ENCODE measurements around the gene MACO1.

The MACO1 gene

GRCh38 chr1:25530186-25531081 is 99.7 kb downstream of the MACO1 start:
- TF ChIP-seq USF1 (IDR thresholded peaks at IDR 0.05) = no peak
- no peak for TF ChIP-seq EP300 (IDR thresholded peaks at IDR 0.05; ENCODE audit: borderline replicate concordance)
- TF ChIP-seq CEBPB (IDR thresholded peaks at IDR 0.05) = no peak
- no peak for TF ChIP-seq YY1 (IDR thresholded peaks at IDR 0.05; ENCODE audit: low read depth)
- no peak for TF ChIP-seq RAD21 (IDR thresholded peaks at IDR 0.05; ENCODE audit: low read depth)
- TF ChIP-seq EGR1 (IDR thresholded peaks at IDR 0.05) = no peak
- TF ChIP-seq CREB1 (IDR thresholded peaks at IDR 0.05; ENCODE audit: low read depth) = no peak
- TF ChIP-seq TAF1 (IDR thresholded peaks at IDR 0.05; ENCODE audit: low read depth) = no peak
- TF ChIP-seq TEAD4 (IDR thresholded peaks at IDR 0.05) = no peak
- TF ChIP-seq NFIC (IDR thresholded peaks at IDR 0.05) = no peak
- TF ChIP-seq MAX (IDR thresholded peaks at IDR 0.05) = no peak

DNA sequence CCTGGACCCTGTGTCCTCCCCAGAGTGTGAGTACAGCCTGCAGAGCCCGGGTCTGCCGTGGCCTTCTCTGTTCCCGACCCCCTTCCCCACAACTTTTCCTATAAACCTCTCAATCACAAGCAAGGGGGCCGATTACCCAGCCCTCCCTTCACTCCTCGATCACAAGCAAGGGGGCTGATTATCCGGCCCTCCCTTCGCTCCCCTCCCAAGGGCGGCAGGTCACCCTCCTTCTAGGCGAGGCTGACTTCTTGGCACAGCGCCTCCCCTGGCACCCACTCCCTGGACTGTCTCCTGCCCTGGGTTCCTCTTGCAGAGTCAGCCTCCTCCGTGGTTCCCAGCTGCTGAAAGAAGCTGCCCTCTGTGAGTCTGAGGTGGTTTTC is 100.4 kb downstream of the MACO1 start:
- TF ChIP-seq TEAD4 (IDR thresholded peaks at IDR 0.05) = no peak
- TF ChIP-seq, protein P1, sequence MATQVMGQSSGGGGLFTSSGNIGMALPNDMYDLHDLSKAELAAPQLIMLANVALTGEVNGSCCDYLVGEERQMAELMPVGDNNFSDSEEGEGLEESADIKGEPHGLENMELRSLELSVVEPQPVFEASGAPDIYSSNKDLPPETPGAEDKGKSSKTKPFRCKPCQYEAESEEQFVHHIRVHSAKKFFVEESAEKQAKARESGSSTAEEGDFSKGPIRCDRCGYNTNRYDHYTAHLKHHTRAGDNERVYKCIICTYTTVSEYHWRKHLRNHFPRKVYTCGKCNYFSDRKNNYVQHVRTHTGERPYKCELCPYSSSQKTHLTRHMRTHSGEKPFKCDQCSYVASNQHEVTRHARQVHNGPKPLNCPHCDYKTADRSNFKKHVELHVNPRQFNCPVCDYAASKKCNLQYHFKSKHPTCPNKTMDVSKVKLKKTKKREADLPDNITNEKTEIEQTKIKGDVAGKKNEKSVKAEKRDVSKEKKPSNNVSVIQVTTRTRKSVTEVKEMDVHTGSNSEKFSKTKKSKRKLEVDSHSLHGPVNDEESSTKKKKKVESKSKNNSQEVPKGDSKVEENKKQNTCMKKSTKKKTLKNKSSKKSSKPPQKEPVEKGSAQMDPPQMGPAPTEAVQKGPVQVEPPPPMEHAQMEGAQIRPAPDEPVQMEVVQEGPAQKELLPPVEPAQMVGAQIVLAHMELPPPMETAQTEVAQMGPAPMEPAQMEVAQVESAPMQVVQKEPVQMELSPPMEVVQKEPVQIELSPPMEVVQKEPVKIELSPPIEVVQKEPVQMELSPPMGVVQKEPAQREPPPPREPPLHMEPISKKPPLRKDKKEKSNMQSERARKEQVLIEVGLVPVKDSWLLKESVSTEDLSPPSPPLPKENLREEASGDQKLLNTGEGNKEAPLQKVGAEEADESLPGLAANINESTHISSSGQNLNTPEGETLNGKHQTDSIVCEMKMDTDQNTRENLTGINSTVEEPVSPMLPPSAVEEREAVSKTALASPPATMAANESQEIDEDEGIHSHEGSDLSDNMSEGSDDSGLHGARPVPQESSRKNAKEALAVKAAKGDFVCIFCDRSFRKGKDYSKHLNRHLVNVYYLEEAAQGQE (IDR thresholded peaks at IDR 0.05; ENCODE audit: low read depth) = no peak
- TF ChIP-seq TAF1 (IDR thresholded peaks at IDR 0.05; ENCODE audit: low read depth) = no peak

- TF ChIP-seq TAF1 (IDR thresholded peaks at IDR 0.05; ENCODE audit: low read depth) = no peak
- TF ChIP-seq EGR1 (IDR thresholded peaks at IDR 0.05) = no peak
- no peak for TF ChIP-seq USF1 (IDR thresholded peaks at IDR 0.05)
- TF ChIP-seq CEBPB (IDR thresholded peaks at IDR 0.05) = no peak
- no peak for TF ChIP-seq EP300 (IDR thresholded peaks at IDR 0.05; ENCODE audit: borderline replicate concordance)
- no peak for TF ChIP-seq MAX (IDR thresholded peaks at IDR 0.05)
- TF ChIP-seq CREB1 (IDR thresholded peaks at IDR 0.05; ENCODE audit: low read depth) = no peak
- no peak for TF ChIP-seq ZBTB7A (IDR thresholded peaks at IDR 0.05; ENCODE audit: low read depth)
- TF ChIP-seq YY1 (IDR thresholded peaks at IDR 0.05; ENCODE audit: low read depth) = no peak
- no peak for TF ChIP-seq NFIC (IDR thresholded peaks at IDR 0.05)
- no peak for TF ChIP-seq TEAD4 (IDR thresholded peaks at IDR 0.05)
- TF ChIP-seq, protein P1 (IDR thresholded peaks at IDR 0.05; ENCODE audit: low read depth) = no peak
- TF ChIP-seq RAD21 (IDR thresholded peaks at IDR 0.05; ENCODE audit: low read depth) = no peak
- no peak for TF ChIP-seq FOXM1 (IDR thresholded peaks at IDR 0.05; ENCODE audit: borderline replicate concordance, low read depth)
- no peak for TF ChIP-seq TCF12 (IDR thresholded peaks at IDR 0.05; ENCODE audit: low read depth)
Observed at GRCh38 chr1:25532970-25533369, 102.3 kb downstream of the MACO1 start.

DNA sequence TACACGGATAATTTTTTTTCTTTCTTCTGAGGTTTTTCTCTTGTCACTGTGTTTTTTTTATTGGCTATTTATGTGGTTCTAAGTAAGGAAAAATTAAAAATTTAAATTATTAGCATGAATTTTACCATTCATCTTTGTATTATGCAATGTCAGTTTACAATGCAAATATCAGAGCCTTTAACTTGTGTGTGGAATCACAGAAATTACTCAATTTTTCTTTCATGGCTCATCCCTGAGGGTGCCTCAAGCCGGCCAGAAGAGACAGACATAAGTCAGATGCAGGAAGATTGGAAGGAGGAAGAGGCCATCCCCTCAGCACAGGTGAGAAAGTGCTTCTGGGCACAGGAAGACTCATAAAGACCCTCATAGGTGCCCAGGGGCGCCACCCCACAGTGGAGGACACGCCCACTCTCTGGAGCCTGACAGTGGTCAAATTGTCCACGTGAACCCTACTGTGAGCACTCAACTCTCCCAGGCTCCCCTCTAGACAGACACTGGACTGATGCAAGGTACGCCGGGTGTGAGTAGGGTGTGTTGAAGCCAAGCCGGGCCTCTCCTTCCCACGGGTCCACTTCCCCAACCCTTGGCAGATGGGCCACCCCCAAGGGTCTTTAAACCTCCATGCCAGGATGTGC is 103.2 kb downstream of the MACO1 start:
- TF ChIP-seq FOXM1 (IDR thresholded peaks at IDR 0.05; ENCODE audit: borderline replicate concordance, low read depth) = no peak
- no peak for TF ChIP-seq MAX (IDR thresholded peaks at IDR 0.05)
- TF ChIP-seq RAD21 (IDR thresholded peaks at IDR 0.05; ENCODE audit: low read depth) = no peak

DNA sequence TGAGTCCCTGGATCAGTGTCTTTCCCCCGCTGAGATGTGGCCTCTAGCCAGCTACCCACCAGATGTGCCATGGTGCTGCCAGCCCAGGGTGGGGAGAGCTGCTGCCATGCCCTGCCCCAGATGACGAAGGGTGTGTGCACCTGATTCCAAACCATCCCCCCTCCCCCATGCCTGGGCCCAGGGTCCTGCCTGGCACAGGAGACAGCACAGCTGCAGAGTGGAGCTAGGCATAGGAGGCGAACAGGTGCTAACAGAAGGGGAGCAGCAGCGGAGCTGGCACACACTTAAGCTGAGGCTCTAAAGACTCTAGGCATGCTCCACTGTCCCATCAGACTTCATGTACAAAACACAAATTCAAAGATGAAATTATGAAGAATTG is 103.7 kb downstream of the MACO1 start:
- TF ChIP-seq EGR1 (IDR thresholded peaks at IDR 0.05) = no peak
- no peak for TF ChIP-seq YY1 (IDR thresholded peaks at IDR 0.05; ENCODE audit: low read depth)
- TF ChIP-seq FOXM1 (IDR thresholded peaks at IDR 0.05; ENCODE audit: borderline replicate concordance, low read depth) = no peak
- no peak for TF ChIP-seq ZBTB7A (IDR thresholded peaks at IDR 0.05; ENCODE audit: low read depth)
- no peak for TF ChIP-seq USF1 (IDR thresholded peaks at IDR 0.05)
- TF ChIP-seq EP300 (IDR thresholded peaks at IDR 0.05; ENCODE audit: borderline replicate concordance) = no peak
- TF ChIP-seq NFIC (IDR thresholded peaks at IDR 0.05) = no peak
- no peak for TF ChIP-seq RAD21 (IDR thresholded peaks at IDR 0.05; ENCODE audit: low read depth)
- TF ChIP-seq CEBPB (IDR thresholded peaks at IDR 0.05) = no peak
- TF ChIP-seq, protein P1 (IDR thresholded peaks at IDR 0.05; ENCODE audit: low read depth) = no peak
- TF ChIP-seq CREB1 (IDR thresholded peaks at IDR 0.05; ENCODE audit: low read depth) = no peak
- no peak for TF ChIP-seq TCF12 (IDR thresholded peaks at IDR 0.05; ENCODE audit: low read depth)
